SHP77 (cell line): ENCODE measurements around the gene NOVA2.
A peak's percentile ranks its signal among the peaks of the same experiment; 100 is the strongest.

Experiments used
- DNase-seq, 2 experiments: peaks; one replicate each; lab custom pipeline; 2025; lab: John Stamatoyannopoulos, UW

NOVA2 gene, protein sequence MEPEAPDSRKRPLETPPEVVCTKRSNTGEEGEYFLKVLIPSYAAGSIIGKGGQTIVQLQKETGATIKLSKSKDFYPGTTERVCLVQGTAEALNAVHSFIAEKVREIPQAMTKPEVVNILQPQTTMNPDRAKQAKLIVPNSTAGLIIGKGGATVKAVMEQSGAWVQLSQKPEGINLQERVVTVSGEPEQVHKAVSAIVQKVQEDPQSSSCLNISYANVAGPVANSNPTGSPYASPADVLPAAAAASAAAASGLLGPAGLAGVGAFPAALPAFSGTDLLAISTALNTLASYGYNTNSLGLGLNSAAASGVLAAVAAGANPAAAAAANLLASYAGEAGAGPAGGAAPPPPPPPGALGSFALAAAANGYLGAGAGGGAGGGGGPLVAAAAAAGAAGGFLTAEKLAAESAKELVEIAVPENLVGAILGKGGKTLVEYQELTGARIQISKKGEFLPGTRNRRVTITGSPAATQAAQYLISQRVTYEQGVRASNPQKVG

DNA sequence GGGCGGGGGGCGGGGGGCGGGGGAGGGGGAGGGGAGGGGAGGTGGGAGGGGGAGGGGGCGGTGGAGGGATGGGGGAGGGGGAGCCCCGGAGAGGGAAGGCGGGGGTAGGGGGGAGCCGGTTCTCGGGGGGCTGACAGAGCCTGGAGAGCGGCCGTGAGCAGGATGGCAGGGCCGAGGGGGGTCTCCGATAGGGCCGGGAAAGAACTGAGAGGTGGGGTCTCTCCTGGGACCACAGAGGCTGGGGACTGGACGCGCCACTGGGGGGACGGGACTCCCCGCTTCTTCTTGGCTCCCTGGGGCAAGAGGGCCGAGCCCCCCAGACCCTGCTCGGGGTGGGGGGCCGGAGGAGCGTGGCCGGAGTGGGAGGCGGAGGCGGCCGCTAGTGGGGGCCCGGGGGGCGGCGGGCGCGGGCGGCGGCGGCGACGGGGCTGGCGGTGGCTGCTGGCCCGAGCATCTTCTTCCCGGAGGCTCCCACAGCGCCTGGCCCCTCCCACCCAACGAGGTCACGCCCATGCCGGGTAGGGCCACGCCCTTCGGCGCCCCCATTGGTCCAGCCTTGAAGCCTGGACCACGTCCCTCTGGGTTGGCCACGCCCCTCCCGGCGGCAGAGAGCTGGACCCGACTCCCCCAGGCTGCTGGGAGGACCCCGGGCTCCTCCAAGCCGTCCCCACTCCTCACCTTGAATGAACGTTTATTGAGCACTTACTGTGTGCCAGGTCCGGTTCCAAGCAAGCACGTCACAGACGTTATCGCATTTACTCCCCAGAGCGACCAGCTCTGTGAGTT lies at the start of gene NOVA2:
Gene NOVA2, minus strand, starts transcription at position 313 of the 786 bp plus-strand sequence. CDS start 514 bp downstream, outside the sequence.
- DNase-seq, result peak; percentile 74 to 80

DNA sequence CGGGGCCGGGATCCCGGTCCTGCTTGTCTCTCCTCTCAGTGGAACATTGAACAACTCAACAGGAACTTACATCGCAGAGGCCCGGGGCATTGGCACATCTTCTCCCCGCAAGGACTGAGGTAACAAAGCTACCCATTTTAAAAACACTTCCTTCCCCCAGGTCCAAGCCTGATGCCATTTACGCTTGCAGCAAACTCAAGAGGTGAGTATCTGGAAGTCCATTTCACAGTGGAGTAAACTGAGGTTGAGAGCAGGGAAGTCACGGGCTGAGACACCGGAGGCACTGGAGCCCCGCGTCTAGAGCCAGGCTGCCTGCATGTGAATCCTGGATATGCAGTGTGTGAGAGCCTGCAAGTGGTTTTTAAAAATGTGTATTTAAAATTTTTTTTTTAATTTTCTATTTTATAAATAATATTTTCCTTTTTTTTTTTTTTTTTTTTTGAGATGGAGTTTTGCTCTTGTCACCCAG lies 49.7 kb upstream of the NOVA2 start:
- no peak for DNase-seq

DNA sequence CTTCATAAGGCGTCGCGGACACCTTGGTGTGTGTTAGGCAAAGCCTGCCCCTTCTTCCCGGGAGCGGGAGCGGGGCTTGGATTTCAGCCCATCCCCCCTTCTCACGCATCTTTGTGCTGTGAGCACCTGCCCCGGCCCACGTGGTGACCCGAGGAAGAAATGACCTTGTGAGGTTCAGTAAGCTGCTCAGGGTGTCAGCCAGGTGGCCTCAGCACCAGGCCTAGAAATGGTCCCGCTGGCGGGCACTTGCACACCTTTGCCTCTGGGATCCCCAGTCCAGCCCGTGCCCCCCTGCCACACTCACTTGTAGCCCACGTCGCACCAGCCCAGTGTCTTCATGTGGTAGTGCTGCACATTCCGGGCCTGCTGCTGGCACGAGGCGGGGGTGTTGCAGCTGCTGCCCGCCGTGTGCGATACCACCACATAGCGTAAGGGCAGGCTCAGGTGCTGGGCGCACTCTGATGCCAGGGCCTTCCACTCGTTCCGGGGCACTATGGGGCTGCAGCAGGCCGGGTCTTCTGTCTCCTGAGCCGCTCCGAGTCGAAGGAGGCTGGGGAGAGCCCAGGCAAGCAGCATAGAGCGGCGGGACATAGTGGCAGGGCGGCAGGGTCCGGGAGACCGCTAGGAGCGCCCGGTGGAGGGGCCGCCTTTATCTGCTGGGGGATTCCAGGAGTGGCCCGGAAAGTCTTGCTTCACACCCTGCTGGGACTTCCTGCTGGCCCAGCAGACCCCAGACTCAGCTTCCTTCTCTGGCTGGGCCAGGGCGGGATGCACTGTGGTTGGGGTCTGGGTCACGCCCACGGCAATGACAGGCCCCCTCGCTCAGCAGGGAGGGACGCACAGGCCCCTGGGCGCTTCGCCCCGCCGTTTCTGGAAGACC lies 49.0 kb upstream of the NOVA2 start, which contains the start of gene PGLYRP1:
Gene PGLYRP1, minus strand, starts transcription at position 623 of the 880 bp plus-strand sequence. Its CDS starts 32 bp downstream, at position 591.
- no peak for DNase-seq

DNA sequence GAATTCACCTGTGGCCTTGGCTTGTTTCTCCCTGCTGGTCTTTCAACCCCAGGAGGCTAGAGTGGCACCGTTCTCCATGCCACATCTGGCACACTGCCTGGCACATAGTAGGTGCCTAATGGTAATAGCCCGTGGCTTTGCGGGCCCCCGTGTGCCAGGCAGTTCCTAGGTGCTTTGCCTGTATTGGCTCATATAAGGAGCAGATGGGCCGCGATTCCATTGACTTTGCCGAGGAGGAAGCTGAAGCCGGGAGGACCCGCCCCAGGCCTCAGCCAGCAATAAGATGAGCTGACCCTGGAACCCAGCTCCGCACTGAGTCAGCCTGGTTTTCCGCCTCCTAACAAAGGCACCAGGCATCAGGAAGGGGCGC lies 48.4 kb upstream of the NOVA2 start:
- no peak for DNase-seq

DNA sequence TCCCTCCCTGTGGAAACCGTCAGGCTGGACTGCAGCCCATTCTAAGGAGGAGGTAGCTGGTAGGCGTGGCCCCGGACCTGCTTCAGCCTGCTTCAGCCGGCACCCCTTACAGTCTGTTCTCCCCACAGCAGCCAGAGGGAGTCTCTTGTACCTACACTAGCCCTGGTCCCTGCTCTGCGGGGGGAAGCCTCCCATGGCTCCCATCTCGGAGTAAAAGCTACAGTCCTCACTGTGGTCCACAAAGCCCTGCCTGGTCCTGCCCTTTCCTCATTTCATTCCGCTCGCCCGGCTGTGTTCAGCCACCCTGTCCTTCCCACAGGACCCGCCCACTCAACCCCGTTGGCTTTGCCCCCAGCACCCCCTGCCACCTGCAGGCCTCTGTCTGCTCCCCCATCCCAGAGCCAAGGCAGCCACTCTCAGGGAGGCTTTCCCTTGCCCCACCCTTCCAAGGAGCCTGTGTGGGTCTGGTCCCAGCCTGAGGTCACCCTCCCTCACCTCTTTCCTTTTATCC lies 47.9 kb upstream of the NOVA2 start:
- no peak for DNase-seq

DNA sequence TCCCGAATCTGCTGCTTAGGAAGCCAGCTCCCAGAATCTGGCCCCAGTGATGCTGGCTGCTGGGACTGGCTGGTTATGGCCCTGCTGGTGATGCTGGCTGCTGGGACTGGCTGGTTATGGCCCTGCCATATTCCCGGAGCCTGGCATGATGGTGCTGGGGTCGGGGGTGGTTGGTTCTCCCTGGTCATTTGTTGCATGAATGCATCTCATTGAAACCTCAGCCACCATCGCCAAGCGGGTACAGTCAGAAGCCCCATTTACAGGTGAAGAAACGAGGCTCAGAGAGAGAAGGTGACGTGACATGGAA lies 47.1 kb upstream of the NOVA2 start:
- DNase-seq, result no peak

DNA sequence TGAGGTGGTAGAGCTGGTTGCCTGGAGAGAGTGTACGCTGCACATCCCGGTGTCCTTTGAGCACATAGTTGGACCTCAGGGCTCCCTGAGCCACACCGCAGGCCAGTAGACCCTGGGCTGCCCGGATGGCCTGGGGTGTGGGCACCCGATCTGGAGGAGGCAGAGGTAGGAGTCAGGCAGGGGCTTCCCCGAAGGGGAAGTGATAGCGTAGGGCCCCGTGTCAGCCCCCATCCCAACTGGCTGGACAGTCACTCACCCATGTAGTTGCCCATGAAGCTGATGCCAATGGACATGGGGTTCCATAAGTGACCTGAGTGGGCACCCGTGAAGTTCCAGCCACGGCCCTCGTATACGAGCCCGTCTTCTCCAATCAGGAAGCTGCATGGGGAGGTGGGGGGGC lies 45.6 kb upstream of the NOVA2 start:
- no peak for DNase-seq

DNA sequence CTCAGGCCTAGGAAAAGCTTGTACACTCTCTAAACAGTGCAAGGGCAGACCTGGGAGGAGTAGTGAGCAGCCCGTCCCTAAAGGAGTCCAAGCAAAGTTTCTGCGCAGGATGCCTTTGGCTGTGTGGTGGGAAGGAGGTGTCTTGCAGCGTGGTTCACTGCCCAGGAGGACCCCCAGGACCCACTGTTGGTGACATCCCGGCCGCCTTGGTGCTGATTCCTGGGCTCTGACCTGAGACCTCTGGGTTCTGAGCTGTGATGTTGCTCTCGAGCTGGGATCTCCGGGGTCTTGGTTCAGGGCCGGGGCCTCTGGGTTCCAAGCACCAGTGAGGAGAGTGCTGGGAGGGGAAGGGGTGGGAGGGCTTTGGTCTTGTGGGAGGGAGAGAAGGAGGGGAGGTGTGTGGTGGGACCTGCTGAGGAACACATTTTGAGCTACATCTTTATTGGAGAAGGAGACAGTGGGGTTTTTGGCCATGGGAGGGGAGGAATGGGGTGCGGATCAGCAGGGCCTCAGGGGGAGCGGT lies 45.1 kb upstream of the NOVA2 start:
- no peak for DNase-seq

DNA sequence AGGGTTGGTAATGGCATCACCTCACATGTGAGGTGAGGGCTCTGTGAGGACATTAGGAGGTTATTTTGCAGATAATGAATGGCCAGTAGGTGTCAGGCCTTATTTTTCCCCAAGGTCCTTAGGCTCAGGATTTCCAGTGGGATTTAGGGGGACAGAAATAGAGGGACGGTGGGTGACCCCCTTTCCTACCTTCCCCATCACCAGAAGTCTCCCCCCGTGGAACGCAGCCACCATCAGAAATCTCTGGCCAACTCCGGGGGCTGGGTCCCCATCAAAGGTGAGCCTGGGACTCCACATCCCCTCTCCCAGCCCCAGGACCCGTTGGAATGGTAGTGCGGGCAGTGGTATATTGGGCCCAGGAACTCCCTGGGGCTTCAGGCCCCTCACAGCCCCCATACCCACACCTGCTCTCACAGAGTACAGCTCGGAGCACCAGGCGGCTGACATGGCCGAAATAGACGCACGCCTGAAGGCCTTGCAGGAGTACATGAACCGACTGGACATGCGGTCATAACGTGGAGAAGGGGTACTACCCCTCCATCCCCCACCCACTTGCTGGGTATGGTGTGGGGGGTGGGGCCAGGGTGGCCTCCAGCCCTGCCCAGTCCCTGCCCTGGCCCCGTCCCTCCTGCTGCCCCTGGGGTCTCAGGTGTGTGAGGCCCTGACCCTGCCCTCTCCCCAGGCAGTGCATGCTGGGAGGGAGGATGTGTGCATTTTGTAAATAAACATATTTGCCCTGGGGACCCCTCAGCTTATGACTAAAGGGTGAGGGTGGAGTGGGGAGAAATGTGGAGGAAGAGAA lies 44.4 kb upstream of the NOVA2 start:
- DNase-seq, result no peak

DNA sequence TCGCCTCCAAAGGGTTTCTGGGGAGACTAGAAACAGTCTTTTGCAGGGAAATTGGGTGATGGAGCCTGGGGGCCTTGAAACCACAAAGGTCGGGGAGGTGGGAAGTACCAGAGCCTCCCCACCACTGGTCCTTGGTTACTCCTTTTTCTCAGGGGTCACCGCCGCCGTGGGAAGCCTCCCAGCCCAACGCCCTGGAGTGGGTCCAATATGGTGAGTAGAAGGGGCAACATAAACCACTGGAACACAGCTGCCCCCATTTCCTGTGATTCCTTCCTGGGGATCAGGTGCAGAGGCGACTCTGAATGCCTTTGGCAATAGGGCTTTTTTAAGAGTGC lies 43.4 kb upstream of the NOVA2 start:
- no peak for DNase-seq

DNA sequence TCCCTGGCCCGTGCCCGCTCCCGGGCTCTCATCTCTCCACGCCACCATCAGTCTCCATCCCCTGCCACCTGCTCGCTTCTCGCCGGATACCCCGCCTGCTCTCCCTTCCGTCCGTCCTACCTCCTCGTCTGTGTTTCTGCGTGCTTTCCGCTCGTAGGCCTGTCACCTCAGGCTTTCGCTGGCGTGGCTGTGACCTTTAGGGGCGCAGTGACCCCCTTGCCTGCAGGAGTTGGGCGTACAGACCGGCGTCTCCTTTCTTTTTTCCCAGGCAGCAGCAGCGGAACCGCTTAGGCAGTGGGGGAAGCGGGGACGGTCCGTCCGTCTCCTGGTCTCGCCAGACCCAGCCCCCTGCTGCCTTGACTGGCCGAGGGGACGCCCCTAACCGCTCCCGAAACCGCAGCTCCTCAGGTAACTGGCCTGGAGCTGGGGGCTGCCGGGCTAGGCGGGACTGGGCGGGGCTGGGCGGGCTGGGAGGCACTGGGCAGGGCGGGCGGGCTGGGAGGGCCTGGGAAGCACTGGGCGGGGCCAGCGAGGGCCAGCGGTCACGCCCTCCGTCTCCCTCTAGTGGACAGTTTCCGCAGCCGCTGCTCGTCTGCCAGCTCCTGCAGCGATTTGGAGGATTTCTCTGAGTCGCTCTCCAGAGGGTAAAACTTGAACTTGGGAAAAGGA lies 42.9 kb upstream of the NOVA2 start:
- peak; percentile 46 to 70 for DNase-seq

DNA sequence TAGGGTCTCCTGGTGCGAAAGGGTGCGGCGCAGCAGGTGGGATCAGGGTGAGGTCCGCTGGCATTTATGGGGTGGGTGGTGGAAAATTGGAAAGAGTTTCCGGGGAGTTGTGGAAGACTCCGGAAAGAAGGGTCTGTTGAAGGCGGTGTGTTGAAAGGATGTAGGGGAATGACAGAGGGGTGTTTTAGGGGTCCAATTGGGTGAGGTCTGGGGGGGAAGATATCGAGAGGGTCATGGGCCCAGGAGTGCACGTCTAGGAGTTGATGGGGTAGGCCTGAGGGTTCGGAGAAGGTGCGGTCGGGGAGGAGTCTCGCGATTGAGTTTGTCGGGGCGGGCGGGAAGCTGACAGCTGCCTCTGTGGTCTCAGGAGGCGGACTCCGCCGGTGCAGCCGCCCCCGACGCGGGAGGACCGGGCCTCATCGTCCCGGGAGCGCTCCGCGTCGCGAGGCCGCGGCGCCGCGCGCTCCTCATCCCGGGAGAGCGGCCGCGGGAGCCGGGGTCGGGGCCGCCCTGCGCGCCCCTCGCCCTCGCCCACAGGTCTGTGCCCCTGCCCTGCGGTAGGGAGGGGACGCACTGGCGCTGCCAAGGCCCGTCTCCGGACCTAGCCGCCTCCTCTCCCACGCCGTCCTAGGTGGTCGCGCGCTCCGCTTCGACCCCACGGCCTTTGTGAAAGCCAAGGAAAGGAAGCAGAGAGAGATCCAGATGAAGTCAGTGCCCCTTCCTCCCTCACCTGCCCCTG lies 42.2 kb upstream of the NOVA2 start:
- DNase-seq, result no peak

DNA sequence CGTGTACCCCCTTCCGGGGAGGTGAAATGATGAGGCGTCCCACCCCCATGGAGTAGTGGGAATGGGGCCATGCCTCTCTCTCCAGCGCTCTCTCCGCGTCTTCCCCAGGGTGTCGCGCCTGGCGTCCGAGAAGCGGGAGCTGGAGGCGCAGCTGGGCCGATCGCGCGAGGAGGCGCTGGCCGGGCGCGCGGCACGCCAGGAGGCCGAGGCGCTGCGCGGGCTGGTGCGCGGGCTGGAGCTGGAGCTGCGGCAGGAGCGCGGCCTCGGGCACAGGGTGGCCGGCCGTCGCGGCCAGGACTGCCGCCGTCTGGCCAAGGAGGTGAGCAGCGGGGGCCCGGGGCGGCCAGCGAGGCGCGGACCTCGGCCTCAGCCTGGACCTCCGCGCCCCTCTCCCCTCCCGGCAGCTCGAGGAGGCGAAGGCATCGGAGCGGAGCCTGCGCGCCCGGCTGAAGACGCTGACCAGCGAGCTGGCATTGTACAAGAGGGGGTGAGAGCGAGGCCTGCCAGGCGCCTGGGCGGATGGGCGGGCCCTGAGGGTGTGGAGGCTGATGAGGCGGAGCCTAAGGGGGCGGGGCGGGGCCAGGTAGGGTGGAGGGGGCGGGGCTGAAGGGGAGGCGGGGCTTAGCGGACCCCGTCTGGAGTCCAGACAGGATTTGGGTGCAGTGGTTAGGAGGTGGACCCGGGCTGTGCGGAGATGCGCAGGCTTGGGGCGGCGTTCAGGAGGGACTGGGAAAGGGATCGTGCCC lies 41.4 kb upstream of the NOVA2 start:
- peak in 1 of 2 experiments; percentile 21 for DNase-seq

DNA sequence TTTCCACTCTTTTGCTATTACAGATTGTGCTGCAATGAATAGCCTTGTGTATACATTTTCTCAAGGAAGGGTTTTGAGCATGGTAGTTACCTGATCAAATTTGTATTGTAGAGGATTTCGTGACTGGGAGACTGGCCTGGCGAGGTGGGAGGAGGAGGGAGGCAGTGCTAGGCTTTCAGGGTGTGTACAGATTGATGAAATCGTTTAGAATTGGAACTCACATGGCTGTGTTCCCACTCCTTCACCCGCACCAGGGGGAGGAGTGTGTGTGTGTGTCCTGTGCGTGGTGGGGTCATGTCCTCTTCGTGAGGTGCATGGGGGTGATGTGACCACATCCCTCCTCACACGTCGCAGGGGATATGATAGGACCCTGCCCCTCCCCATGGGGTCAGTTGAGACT lies 40.9 kb upstream of the NOVA2 start:
- no peak for DNase-seq

DNA sequence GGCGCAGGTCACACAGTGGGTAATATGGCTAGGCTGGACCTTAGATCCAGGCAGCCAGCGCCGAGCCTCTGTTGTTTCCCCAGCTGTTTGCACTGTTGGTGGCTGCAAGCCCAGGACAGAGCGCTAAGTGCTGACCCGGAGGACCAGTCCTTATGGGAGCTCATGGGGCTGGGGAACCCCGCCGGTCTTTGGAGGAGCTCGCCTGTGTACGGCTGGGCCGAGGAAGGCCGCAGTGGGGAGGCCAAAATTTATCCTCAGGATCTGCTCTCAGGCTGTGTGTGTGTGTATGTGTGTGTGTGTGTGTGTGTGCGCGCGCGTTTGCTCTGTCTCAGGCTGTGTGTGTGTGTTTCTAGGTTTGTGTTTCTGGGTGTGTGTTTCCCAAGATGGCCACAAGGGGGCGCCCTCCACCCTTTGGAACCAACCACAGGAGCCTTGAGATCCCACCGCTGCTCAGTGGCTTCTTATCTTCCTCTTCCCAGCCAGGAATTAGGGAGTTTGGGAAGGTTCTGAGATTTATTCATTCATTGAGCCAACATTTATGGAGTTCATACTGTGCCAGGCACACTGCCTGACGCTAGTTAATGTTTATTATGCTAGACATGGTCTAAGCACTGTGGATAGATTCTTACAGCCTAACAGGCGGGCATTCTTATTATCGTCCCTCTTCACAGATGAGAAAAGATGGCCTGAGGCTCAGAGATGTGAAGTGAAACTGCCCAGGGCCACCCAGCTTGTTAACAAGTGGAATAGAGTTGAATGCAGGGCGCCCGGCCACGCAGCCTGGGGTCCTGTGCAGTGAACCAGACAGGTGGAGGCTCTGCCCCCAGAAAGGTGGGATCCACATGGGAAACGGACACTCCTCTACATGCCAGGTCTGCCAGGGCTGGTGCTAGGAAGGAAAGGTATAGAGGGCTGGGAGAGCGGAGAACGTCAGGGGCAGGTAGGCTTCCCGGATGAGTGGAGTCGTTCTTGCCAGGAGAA lies 36.2 kb upstream of the NOVA2 start:
- DNase-seq, result peak; percentile 24 to 26

DNA sequence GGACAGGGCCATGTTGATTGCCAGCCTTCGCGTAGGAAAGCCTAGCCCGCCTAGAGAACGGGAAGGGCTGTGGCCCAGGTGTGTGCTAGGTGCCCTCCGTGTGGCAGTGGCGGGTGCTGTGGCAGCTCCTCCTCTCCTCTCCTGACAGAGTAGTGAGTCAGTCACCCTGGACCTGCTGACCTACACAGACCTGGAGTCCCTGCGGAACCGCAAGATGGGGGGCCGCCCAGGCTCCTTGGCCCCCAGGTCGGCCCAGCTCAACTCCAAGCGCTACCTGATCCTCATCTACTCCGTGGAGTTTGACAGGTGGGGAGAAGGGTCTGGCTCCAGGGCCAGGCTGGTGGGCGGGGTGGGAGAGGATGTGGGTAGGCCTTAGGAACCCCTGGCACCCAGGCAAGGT lies 32.7 kb upstream of the NOVA2 start:
- no peak for DNase-seq

DNA sequence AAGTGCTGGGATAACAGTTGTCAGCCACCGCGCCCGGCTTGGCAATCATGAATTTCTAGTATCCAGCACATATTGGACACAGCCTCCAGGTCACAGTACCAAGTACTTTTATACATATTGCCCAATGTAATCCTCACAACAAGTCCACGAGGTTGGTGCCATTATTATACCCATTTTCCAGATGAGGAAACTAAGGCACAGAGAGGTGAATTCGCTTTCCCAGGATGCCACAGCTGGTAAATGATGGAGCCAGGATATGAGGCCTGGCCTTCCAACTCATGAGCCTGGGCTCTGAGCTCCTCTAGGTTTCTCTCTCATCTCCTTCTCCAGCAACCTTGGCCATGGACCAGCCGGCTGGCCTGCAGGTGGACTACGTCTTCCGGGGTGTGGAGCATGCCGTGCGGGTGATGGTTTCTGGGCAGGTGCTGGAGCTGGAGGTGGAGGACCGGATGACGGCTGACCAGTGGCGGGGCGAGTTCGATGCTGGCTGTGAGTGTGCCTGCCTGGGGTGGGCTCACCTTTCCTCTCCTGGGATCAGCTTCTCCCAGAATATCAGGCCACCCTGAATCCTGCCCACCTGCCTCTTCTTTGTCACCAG lies 29.1 kb upstream of the NOVA2 start:
- no peak for DNase-seq
